ENCODE data around the gene PNLIPRP2.

Gene PNLIPRP2

DNA sequence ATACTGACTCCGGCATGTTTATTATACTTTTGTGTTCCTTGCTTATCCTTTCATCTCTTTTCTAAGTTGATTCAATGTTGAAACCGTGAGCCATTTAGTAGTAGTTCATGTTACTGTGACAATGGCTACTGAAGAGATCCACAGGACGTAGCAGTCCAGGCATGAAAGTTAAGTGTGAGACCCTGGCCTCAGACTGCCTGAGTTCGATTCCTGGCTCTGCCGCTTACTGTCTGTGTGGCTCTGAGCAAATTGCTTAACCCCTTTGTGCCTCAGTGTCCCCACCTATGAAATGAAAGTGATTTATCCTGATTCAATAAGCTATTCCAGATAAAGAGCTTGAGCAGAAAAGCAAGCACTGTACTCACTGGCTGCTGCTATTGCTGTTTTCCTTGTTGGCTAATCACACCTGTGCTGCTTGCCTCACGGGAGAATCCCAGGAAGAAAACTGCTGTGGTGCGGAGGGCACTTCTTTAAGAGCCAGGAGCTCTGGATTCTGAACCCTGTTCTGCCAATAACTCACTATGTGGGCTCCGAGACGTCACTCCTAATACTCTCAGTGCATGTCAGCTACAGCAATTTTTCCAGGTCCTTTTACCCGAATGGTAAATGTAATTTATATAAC lies 38.4 kb downstream of the PNLIPRP2 start:
- no peaks in the 10 kb centered on the region for H3K27me3 ChIP-seq (ENCODE audit: insufficient read depth, low read depth, severe bottlenecking)
- no peaks in the 10 kb centered on the region for H3K9me3 ChIP-seq (ENCODE audit: severe bottlenecking)
- TF ChIP-seq, protein P1, sequence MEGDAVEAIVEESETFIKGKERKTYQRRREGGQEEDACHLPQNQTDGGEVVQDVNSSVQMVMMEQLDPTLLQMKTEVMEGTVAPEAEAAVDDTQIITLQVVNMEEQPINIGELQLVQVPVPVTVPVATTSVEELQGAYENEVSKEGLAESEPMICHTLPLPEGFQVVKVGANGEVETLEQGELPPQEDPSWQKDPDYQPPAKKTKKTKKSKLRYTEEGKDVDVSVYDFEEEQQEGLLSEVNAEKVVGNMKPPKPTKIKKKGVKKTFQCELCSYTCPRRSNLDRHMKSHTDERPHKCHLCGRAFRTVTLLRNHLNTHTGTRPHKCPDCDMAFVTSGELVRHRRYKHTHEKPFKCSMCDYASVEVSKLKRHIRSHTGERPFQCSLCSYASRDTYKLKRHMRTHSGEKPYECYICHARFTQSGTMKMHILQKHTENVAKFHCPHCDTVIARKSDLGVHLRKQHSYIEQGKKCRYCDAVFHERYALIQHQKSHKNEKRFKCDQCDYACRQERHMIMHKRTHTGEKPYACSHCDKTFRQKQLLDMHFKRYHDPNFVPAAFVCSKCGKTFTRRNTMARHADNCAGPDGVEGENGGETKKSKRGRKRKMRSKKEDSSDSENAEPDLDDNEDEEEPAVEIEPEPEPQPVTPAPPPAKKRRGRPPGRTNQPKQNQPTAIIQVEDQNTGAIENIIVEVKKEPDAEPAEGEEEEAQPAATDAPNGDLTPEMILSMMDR (IDR thresholded peaks at IDR 0.05; ENCODE audit: low read depth, low read length): no peak
- no peak overlapping the region for H3K27ac ChIP-seq
- no peaks in the 10 kb centered on the region for H3K36me3 ChIP-seq
- no peak for DNase-seq
- H3K4me3 ChIP-seq (ENCODE audit: low read depth, low read length): no peak overlapping the region

GRCh38 chr10:116660860-116661259 lies 40.1 kb downstream of the PNLIPRP2 start:
- no peaks in the 10 kb centered on the region for H3K36me3 ChIP-seq
- H3K27ac ChIP-seq: no peak overlapping the region
- no peak overlapping the region for H3K4me3 ChIP-seq (ENCODE audit: low read depth, low read length)
- TF ChIP-seq, protein P1 (IDR thresholded peaks at IDR 0.05; ENCODE audit: low read depth, low read length): no peak
- no peaks in the 10 kb centered on the region for H3K9me3 ChIP-seq (ENCODE audit: severe bottlenecking)
- DNase-seq: no peak
- no peaks in the 10 kb centered on the region for H3K27me3 ChIP-seq (ENCODE audit: insufficient read depth, low read depth, severe bottlenecking)

DNA sequence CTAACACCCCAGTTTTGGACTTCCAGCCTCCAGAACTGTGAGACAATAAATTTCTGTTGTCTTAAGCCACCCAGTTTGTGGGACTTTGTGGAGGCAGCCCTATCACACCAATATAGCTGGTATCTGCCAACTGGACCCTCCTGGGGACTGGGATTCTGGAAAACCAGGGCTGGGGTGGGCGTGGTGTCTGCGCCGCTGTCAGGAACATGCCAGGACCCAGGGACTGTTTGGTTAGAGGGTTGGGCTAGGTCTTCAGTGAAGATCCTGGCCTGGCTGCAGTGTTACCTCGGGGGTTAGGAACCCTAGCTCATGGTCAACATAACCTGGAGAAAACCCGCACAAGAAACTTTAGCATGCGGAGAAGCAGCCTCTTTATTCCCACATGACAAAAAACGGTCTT lies 42.6 kb downstream of the PNLIPRP2 start:
- TF ChIP-seq, protein P1 (IDR thresholded peaks at IDR 0.05; ENCODE audit: low read depth, low read length): no peak
- H3K27ac ChIP-seq: no peak overlapping the region
- H3K27me3 ChIP-seq (ENCODE audit: insufficient read depth, low read depth, severe bottlenecking): no peaks in the 10 kb centered on the region
- DNase-seq: no peak
- H3K4me3 ChIP-seq (ENCODE audit: low read depth, low read length): no peak overlapping the region
- no peaks in the 10 kb centered on the region for H3K36me3 ChIP-seq
- peaks cover 3% of the 10 kb centered on the region for H3K9me3 ChIP-seq (ENCODE audit: severe bottlenecking)

- no peak overlapping the region for H3K4me3 ChIP-seq (ENCODE audit: low read depth, low read length)
- no peak overlapping the region for H3K27ac ChIP-seq
- no peaks in the 10 kb centered on the region for H3K27me3 ChIP-seq (ENCODE audit: insufficient read depth, low read depth, severe bottlenecking)
- no peaks in the 10 kb centered on the region for H3K36me3 ChIP-seq
- H3K9me3 ChIP-seq (ENCODE audit: severe bottlenecking): peaks cover 3% of the 10 kb centered on the region
- TF ChIP-seq, protein P1 (IDR thresholded peaks at IDR 0.05; ENCODE audit: low read depth, low read length): no peak
- DNase-seq: no peak
Measured at GRCh38 chr10:116664631-116665030, 43.9 kb downstream of the PNLIPRP2 start.

- no peaks in the 10 kb centered on the region for H3K27me3 ChIP-seq (ENCODE audit: insufficient read depth, low read depth, severe bottlenecking)
- H3K9me3 ChIP-seq (ENCODE audit: severe bottlenecking): peaks cover 3% of the 10 kb centered on the region
- TF ChIP-seq, protein P1 (IDR thresholded peaks at IDR 0.05; ENCODE audit: low read depth, low read length): no peak
- no peak for DNase-seq
- no peak overlapping the region for H3K4me3 ChIP-seq (ENCODE audit: low read depth, low read length)
- H3K36me3 ChIP-seq: no peaks in the 10 kb centered on the region
- H3K27ac ChIP-seq: no peak overlapping the region
Measured at GRCh38 chr10:116665541-116666125, 44.9 kb downstream of the PNLIPRP2 start.

DNA sequence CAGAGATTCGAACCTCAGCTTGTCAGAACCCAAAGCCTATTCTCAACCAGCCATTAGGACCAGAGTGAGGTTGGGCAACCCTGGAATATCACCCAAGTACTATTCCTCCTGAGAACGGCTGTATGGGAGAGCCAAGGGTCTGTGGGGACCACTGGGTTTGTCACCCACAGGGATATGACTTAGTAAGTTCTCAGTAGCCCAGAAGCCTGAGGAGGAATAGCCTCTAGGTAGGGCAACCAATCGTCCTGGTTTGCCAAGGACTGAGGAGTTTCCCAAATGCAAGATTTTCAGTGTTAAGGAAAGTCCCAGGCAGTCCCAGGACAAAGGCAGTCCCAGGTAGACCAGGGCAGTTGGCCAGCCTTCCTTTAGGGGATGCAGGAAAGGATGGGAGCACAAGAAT lies 46.7 kb downstream of the PNLIPRP2 start:
- TF ChIP-seq, protein P1 (IDR thresholded peaks at IDR 0.05; ENCODE audit: low read depth, low read length): no peak
- Histone ChIP-seq H3K9me3 (ENCODE audit: severe bottlenecking) (peaks cover 3% of the 10 kb centered on the region), H3K27me3 (ENCODE audit: insufficient read depth, low read depth, severe bottlenecking) (no peaks in the 10 kb centered on the region), H3K27ac (no peak overlapping the region), H3K36me3 (no peaks in the 10 kb centered on the region), H3K4me3 (ENCODE audit: low read depth, low read length) (no peak overlapping the region)
- DNase-seq: no peak
